Jurkat, Clone E6-1 (cell line): ENCODE measurements around the gene RPL39L.
"Not testable (repeated sequence)": the region's sequence is repeated elsewhere in the genome, so short reads cannot be mapped to it uniquely, and the experiment has no call there.

Source experiments
- DNase-seq: peaks from one replicate; pipeline ENCODE4 v3.0.0-alpha.2; 2011; ENCODE audit warnings: low read depth, low spot score
- H3K4me3 ChIP-seq: 2 replicates; pipeline ENCODE4 v1.5.1; 2011; ENCODE audit warnings: mild to moderate bottlenecking, low read length, control low read depth, moderate library complexity

Gene RPL39L

GRCh38 chr3:187146389-187146788 lies 7.1 kb upstream of the RPL39L start:
- H3K4me3 ChIP-seq, result no peak overlapping the region
- DNase-seq, result no peak

- no peak overlapping the region for H3K4me3 ChIP-seq
- DNase-seq, result no peak
These were observed 6.0 kb upstream of the RPL39L start for GRCh38 chr3:187145149-187145895.

DNA sequence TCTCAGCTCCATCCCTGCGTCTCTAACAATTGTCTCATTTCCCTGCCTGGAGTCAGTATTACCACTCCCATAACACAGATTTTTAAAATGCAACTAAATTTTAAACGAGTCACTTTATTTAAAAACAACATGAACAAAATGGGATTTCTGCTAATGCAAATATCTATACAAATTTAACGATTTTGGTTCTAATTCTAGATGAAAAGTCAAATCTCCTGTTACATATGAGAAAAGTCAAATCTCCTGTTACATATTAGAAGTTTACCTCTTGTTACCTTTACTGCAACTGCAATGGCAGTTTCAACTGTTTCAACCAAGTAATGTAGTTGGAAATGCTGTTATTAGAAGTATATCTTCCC lies 578 bp upstream of the RPL39L start:
- DNase-seq, result no peak
- H3K4me3 ChIP-seq, result peak overlapping the region; percentile 72

DNA sequence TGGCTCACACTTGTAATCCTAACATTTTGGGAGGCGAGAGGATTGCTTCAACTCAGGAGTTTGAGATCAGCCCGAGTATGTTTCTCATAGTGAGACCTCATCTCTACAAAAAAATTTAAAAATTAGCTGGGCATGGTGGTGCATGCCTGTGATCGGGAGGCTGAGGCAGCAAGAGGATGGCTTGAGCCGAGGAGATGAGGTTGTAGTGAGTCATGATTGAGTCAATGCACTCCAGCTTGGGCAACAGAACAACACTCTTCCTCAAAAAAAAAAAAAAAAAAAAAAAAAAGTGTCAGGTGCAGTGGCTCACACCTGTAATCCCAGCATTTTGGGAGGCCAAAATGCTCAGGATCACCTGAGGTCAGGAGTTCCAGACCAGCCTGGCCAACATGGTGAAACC lies 2.4 kb downstream of the RPL39L start:
- no peak for DNase-seq
- no peak overlapping the region for H3K4me3 ChIP-seq

GRCh38 chr3:187136337-187136736 lies 3.0 kb downstream of the RPL39L start:
- H3K4me3 ChIP-seq, result no peak overlapping the region
- DNase-seq, result peak; percentile 67

DNA sequence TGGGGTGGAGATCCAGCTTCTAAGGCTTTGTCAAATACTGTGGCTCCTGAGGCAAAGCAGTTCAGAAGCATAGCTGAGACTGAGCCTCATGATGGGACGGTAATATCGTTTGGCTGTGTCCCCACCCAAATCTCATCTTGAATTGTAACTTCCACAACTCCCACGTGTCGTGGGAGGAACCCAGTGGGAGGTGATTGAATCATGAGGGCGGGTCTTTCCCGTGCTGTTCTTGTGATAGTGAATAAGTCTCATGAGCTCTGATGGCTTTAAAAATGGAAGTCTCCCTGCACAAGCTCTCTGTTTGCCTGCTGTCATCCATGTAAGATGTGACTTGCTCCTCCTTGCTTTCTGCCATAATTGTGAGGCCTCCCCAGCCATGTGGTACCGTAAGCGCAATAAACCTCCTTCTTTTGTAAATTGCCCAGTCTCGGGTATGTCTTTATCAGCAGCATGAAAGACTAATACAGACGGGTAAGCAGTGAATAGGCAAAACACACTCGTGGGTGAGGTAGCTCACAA lies 4.1 kb downstream of the RPL39L start:
- H3K4me3 ChIP-seq, DNase-seq: not testable (repeated sequence)

DNA sequence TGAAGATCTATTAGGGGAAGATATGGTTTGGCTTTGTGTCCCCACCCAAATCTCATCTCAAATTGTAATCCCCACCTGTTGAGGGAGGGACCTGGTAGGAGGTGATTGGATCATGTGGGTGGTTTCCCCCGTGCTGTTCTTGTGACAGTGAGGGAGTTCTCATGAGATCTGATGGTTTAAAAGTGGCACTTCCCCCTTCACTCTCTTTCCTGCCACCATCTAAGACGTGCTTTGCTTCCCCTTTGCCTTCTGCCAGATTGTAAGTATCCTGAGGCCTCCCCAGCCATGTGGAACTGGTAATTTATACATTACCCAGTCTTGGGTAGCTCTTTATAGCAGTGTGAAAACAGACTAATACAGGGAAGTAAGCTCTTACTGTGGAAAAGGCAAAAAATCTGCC lies 6.1 kb downstream of the RPL39L start:
- H3K4me3 ChIP-seq, DNase-seq: not testable (repeated sequence)

GRCh38 chr3:187132666-187133065 lies 6.6 kb downstream of the RPL39L start:
- H3K4me3 ChIP-seq, result no peak overlapping the region
- DNase-seq, result no peak

- DNase-seq, result no peak
- H3K4me3 ChIP-seq, result no peak overlapping the region
These were observed 7.3 kb downstream of the RPL39L start for GRCh38 chr3:187131981-187132380.

GRCh38 chr3:187130346-187131066 lies 8.8 kb downstream of the RPL39L start:
- H3K4me3 ChIP-seq, result no peak overlapping the region
- DNase-seq, result peak; percentile 42

DNA sequence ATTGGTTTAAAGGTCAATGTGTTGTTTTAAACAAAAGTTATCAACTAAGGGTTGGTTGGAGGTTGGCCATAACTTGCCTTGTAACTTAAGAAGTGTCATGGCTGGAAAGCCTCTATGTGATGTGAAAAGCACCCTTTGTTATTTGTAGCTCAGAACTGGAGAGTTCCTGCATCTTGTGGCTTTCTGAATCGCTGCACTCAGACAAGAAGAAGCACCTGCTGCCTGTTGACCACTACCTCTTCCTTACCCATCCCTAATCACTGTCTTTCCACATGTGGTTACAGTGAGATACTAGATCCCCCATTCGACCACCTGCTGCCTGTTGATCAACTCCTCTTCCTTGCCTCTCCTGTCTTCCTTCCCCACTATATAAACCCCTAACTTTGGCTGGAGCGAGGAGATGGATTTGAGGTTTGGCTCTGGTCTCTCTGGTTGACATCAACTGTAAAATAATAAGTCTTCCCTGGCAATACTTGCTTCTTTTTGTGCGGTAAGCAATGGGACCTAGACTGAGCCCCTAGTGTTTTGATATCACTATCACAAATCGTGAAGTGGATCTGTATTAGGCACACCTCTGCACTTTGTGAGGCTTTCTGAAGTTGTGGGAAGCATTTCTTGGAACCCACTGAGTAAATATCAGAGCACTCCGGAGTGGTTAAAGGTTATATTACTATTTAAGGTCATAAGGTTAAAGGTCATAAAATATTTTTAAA lies 13.8 kb downstream of the RPL39L start:
- no peak for DNase-seq

DNA sequence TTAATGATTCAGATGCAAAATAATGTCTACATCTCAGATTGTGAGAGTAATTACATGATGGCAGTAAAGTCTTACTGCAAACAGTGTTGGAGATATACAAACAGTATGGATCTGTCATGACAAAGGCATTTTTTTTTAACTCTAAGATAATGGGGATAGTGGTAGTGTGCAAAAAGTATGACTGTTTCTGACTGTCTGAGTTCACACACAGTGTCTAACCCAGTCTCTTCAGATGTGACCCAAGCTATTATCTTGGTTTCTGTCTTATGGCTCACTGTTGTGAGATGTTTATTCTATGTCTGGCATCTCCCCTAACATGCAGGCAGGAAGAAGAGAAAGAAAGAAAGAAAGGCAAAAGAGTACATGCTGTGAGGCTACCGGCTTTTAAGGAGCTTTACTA lies 17.0 kb downstream of the RPL39L start:
- DNase-seq, result no peak
- H3K4me3 ChIP-seq, result no peak overlapping the region

More for the DNA sequence above, 13.8 kb downstream of the RPL39L start:
- no peak overlapping the region for H3K4me3 ChIP-seq

DNA sequence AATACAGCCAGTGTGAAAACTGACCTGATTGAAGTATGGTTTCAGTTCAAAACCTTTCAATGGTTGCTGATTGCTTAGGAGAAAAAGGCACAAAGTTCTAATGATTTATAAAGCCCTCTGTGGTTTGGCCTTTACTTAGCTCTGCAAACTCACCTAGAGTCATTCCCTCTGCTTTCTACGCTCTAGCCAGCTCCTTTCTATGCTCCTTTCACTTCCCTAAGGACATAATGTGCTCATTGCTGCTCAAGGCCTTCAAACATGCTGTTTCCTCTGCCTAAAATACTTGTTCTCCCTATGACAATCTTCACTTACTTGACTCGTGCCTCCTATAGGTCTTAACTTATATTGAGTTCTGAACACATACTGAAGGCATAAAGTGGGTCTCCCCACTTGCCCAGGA lies 19.0 kb downstream of the RPL39L start:
- DNase-seq, result no peak

DNA sequence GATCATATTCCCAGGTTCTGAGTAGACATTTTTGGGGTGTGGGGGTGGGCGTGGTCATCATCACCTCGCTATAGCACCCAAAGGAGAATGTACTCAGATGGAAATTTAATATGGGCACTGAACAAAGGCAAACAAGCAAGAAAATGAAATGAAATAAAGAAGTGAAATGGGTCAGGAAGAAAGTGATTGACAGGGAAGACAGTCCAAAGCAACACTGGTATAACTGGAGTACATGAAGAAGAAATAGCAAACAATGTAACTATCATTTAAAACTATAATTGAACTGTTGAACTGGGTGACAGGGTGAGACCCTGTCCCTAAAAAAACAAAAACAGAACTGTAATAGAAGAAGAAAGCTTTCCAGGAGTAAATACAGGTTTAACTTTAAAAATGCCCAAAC lies 24.8 kb downstream of the RPL39L start:
- no peak for DNase-seq
- H3K4me3 ChIP-seq, result no peak overlapping the region

More for the DNA sequence above, 19.0 kb downstream of the RPL39L start:
- no peak overlapping the region for H3K4me3 ChIP-seq

- H3K4me3 ChIP-seq, result no peak overlapping the region
- peak; percentile 42 for DNase-seq
These were observed 26.1 kb downstream of the RPL39L start for GRCh38 chr3:187112934-187113793.

- no peak overlapping the region for H3K4me3 ChIP-seq
- no peak for DNase-seq
These were observed 29.1 kb downstream of the RPL39L start for GRCh38 chr3:187110156-187110555.

DNA sequence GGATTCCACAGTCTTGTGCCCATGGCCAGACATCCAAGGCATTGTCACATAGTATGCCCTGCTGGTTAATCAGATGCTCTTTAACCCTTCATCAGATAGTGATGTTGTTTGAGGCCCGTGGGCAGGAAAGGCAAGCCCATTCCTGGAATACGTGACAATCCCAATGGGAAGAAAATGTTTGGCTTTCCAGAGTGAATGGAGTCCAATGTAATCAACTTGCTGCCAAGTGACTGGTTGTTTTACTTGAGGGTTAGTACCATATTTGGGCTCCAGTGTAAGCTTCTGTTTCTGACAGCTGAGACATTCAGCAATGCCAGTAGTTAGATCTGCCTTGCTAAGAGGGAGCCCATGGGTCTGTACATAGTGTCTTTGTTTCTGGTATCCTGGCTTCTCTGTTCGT lies 31.3 kb downstream of the RPL39L start:
- H3K4me3 ChIP-seq, result no peak overlapping the region
- no peak for DNase-seq

- no peak overlapping the region for H3K4me3 ChIP-seq
- DNase-seq, result no peak
These were observed 33.6 kb downstream of the RPL39L start for GRCh38 chr3:187105700-187106099.

DNA sequence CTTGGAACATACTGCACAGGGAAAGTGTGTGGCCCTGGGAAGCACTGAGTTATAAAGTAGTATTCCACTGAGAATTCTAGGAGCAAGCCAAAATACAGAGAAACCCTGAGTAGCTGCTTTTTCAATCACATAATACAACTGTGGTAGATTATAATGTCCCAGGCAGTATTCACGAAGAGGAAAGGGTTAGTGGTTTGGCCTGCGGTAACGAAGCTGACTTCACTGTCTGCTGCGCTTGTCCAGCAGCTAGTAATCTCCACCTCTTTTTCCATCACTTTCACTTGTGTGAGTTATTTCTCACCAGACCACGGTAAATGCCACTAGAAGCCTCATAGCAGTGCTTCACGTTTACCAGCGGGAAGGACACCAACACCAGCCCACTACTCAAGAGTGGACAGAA lies 34.4 kb downstream of the RPL39L start:
- H3K4me3 ChIP-seq, result no peak overlapping the region

More for the DNA sequence above, 34.4 kb downstream of the RPL39L start:
- no peak for DNase-seq
